CD4-positive, alpha-beta T cell treated with Interleukin-21 for 1 hour (primary cell): ENCODE measurements around the gene CTTN.
A peak's percentile ranks its signal among the peaks of the same experiment; 100 is the strongest.

ENCODE experiments used
- DNase-seq: peaks from one replicate; pipeline ENCODE4 v3.0.0-alpha.2; 2020

The CTTN gene

DNA sequence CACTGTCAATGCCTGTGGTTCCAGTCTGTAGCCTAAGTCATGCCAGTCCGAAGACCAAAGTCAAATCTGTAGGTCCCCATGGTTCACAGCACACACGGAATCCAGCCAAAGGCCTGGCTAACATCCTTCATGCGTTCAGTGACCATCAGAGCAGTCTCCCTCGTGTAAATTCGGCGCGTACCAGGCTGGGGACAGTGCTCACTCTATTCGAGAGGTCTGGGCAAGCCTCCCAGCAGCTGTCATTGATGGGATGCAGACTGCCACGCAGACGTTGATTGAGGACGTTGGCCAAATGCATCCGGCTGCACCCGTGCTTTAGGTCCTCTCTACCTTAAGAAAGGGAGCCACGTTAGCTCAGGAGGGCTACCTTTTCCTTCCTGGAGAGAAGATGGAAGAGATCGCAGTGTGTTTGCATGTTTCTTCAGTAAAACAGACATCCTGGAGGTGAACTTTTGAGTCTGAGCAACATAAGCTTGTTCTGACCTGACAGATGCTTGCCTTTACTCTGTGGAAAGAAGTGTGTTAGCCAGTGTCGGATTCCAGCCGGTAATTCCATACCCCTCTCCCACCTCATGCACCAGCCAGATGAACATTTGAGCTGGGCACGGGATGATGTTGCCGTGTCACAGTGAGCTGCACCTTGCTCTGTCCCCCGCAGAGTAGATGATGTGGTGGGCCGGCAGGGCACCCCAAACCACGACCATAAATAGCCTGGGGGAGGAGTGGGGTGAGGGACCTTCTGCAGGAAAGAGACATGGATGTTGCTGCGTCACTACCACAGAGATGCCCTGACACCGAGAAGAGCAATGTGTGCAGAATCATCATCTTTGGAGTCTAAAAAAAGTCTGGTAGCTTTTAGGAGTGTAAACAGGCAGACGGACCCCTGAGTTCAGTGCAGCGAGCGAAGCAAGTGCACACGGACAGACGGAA lies 12.2 kb downstream of the CTTN start:
- DNase-seq: no peak

DNA sequence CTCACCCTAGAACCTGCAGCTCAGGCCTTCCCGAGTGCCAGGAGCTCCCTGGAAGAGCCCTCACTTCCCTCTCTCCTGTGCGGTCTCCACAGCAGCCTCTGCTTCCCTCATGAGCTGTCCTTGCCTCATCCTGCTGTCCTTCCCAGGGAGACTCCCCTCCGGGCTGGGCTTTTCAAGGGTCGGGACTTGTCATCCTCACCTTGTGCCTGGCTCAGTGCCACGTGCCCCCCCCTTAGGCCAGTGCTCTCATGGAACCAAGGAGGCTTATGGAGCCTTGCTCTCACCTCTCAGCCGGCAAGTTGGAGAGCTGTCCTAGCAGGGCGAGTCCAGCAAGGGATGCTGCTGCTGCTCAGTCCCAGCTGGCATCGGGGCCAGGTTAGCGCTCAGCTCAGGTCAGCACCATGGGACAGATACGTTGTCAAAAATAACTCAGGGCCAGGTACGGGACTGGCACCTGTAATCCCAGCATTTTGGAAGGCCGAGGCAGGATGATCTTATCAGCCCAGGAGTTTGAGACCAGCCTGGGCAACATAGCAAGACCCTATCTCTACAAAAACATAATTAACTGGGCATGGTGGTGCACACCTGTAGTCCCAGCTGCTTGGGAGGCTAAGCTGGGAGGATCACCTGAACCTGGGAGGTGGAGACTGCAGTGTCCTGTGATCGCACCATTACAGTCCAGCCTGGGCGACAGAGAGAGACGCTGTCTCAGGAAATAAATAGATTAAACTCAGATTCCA lies 13.6 kb downstream of the CTTN start:
- DNase-seq: no peak

DNA sequence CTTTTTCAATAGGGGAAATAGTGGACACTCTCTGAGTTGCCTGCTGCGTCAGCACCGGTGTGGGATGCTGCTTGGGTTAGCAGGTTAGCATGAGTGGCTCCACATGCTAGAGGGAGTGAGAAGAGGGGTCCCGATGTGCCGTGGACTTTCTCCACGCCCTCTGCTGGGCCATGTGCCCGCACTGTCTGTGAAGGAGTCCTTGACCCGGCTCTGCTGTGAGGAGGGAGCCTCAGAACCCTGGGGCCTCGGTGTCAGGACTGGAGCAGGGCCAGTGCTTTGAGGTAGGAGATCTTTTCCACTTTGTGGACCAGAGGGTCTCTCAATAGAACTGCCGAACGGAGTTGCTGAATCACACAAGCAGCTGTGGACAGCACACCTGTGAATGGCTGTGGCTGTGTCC lies 14.8 kb downstream of the CTTN start:
- no peak for DNase-seq

DNA sequence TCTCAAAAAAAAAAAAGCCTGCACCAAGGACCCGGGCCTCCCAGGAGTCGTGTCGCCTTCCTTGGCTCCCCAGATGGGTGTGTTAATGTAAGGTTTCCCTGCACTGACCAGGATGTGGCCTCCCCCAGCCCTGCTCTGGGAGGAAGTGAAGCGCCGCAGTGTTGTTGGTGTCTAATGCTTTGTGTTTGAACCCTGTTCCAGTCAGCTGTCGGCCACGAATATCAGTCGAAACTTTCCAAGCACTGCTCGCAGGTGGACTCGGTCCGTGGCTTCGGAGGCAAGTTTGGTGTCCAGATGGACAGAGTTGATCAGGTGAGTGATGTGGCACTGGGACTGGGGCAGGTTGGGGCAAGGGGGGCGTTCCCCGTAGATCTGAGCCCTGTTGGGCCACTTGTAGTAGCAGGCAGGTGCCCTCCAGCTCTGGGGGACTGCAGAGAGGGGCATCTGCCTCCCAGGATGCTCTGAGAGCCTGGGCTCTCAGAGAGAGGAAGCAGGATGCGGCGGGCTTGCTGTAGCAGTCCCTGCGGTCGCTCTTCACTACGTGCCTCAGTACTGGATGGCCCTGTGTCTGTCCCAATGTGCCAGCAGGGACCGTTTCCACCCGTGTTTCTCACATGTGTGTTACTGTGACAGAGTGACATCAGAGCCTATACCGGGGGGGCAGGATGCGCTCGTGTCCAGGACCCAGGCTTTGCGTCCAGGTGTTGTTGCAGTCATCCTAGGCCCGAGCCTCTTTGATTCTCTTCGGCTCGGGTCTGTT lies 16.2 kb downstream of the CTTN start:
- DNase-seq: no peak

DNA sequence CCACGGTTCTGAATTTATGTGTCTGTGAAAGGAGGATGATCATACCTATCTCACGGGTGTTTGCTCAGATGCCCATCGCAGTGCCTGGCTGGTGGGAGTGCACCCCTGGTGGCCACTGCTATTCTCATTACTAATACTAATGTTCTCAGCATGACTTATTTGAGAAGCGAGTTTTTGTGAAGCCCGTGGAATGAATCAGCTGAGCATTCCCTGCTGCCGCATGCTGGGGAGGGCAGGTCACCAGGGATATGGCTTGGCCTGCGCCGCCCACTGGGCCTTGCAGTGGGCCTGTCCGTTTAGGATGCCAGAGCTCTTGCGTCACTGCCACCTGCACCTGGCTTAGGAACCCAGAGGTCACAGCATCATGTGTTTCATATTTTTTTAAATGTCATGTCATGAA lies 16.9 kb downstream of the CTTN start:
- no peak for DNase-seq

DNA sequence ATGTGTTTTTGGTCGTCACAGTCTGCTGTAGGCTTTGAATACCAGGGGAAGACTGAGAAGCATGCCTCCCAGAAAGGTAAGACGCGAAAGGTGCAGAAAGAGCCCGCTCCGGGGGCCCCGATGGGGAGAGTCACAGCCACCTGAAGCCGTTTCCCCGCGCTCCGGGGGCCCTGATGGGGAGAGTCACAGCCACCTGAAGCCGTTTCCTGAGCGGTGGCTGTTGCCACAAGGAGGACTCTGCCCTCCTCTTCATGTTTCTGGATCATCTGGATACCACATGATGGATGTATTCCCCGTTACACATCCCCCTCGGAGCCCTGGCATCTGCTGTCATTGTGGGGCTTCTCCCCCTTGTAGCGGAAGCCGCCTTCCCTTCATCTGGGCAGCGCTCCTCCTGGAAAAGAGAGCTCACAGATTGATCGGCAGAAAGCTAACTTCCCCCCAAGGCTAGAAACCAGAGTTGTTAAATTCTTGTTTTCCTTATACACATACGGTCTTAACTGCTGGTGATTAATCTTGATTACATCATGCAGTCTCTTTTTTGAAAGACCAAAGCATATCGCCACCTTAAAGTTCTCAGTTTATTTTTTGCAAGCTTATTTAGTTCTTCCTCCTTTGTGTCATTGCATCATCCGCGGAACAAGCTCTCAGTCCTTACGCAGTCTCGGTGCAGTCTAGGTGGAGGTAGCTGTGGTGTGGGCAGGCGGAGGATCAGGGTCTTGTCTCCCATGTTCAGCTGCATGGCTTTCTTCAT lies 17.5 kb downstream of the CTTN start:
- no peak for DNase-seq

DNA sequence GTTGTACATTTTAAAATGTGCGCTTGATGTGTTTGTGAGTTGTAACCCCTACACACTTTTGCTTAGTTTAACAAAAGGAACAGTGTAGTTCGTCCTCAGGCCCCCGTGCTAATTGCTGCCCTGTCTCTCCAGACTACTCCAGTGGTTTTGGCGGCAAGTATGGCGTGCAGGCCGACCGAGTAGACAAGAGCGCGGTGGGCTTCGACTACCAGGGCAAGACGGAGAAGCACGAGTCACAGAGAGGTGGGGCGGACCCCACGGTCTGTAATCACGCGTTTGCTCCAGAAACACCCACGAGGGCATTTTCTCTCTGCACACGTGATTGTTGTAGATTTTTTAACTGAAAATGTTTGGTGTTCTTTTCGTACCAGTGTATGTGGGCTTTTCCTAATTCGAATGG lies 18.6 kb downstream of the CTTN start:
- DNase-seq: no peak

DNA sequence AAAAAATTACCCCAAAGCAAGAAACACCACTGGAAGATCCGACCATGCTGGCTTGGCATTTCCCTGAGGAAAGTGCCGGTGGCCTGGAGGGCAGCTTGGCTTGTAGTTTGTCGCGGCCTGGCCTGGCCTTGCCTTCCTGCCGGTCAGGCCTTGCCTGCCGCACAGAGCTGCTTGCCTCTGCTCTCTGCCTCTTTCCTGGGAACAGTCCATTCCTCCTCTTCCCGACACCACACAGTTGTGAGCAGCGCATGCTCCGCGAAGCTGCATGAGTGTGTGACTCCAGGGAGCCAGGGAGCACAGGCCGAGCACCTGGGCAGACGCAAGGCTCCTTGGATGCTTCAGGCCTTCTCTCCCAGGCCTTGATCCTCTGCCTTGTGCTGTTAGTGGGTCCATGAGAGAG lies 19.8 kb downstream of the CTTN start:
- no peak for DNase-seq

DNA sequence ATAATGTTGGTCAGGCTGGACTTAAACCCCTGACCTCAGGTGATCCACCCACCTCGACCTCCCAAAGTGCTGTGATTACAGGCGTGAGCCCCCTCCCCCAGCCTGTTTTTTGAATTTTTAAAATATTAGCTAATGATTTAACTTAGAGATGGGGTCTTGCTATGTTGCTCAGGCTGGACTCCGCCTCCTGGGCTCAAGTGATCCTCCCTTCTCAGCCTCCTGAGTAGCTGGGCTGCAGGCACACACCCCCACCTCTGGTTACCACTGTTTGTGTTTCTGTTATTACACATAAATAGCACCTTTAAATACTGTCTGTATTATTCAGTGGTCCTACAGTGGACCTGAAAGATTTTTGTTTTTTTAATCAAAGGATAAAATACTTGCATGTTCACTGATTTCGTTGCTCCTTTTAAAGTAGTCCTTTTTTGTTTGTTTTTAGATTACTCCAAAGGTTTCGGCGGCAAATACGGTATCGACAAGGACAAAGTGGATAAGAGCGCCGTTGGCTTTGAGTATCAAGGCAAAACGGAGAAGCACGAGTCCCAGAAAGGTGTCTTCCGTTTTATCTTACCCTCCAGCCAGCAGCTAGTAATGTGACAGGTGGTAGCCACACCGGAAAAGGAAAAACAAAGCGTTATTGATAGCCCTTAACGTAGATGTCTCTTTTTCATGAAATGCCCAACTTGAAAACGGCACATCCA lies 21.1 kb downstream of the CTTN start:
- no peak for DNase-seq

DNA sequence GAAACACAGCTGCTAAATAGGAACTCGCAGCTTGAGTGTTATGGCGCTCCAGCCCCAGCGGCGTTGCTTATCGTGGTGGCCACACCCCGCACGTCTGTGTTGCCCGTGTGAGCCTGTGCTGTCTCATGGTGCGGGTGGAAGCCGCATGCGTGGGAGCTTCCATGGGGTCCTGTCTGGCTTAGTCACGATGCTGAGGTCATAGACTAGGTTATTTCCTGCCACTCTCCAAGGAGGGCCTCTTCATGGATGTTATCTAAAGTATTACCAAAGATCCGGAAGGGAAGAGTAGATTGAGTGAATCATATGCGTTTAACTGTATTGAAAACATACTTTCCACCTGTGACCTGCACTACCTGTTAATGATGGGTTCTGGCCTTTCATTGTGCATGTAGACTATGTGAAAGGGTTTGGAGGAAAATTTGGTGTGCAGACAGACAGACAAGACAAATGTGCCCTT lies 21.7 kb downstream of the CTTN start:
- no peak for DNase-seq

DNA sequence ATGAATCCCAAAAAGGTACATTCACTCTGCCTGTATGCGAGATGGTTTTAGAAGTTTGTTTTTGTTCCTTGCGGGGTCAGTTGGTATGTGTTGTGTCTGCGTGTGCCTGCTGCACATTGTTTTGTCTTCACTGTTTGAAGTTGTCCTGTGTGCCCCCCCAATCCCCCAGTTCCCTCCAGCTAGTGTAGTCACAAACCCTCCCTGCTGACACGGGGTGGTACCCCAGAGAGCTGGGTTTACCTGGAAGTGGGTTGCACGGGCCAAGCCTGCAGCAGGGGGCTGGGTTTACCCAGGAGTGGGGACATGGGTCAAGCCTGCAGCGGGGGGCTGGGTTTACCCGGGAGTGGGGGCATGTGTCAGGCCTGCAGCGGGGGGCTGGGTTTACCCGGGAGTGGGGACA lies 22.2 kb downstream of the CTTN start:
- no peak for DNase-seq

DNA sequence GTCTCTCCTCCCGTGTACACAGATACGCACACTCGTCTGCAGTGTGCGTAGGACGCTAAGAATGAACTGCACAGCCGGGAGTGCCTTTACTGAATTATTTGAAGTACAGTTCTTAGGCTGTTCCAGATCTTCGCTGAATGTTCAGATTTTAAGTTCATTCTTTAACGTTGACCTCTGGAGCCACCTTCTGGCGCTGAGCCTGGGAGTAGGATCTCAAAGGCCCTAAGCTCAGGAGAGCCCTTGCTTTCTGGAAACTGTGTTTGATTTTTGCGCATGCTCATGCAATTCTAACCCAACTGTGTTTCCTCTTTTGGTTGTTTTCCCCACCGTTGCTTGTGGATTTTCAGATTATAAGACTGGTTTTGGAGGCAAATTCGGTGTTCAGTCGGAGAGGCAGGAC lies 22.8 kb downstream of the CTTN start:
- DNase-seq: no peak

DNA sequence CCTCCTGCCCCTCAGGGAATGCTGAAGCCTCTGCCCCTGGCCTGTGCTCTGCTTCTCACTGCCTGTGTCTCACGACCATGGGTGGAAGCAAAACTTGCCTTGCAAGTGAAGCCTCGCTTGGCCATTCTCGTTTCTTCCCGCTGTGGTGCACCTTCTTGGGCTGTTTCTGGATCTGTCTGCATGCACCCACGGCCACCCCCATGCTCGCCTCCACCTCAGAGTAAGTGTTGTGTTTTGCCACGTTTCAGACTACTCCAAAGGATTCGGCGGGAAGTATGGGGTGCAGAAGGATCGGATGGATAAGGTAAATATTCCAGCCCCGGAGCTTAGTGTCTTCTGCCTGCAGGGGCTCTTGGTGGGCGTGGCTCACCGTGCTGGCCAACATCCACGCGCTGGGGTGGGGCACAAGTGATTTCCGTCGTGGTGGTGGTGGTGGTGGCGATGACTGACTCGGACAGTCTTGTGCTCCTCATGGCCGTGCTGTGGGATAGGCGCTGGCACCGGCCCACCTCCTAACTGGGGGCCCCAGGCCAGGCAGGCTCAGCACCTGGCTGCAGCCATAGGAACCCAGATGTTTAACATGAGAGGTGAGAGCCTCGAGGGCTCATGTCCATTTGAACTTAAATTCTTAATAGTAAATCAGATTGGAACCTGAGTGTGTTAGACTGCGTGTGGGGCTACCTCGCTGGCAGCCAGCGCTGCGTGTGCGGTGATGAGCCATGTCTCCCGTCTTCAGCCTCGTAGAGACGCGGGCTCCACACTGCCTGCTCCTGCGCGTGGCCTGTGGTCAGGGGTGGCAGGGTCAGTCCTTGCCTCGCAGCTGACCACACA lies 24.6 kb downstream of the CTTN start:
- no peak for DNase-seq

DNA sequence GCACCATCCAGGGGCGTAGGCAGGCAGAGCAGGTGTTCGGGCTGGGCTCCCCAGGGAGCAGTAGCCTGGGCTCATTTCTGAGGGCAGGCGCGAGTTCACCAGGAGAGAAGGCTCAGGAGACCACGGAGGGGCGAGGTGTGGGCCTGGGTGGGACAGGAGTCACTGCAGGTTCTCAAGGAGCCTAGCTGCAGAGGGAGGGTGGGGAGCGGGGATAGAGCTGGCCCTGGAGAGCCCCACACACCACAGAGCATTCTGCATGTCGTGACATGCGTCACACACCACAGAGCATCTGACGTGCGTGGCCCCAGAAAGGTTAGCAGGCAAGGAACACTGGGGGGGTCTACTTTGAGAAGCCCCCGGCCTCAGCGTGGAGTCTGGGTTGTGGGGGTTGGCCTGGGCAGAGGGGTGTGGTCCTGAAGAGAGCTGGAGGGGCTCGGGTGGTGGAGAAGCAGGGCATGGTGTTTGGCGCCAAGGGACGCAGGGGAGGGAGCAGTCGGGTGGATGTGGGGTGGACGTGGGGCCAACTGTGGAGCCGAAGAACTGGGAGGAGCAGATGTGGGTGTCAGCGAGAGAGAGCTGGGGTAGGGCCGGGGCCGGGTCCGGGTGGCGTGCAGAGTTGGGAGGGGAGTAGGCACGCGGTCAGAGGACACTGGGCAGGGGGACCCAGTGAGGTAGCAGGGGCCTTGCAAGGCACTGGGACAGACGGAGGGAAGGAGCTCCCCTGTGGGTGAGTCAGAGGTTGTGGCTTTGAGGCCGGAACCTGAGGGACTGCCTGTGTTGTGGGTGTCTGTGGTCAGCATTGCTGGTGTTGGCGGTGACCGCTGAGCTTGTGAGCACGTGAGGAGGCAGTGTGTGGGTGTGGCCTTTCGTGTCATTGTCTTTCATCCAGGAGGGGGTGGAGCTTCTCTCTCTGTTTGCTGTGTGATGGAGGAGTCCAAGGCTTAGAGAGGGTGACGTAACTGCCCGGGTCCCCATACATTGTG lies 25.5 kb downstream of the CTTN start:
- DNase-seq: peak; percentile 39

DNA sequence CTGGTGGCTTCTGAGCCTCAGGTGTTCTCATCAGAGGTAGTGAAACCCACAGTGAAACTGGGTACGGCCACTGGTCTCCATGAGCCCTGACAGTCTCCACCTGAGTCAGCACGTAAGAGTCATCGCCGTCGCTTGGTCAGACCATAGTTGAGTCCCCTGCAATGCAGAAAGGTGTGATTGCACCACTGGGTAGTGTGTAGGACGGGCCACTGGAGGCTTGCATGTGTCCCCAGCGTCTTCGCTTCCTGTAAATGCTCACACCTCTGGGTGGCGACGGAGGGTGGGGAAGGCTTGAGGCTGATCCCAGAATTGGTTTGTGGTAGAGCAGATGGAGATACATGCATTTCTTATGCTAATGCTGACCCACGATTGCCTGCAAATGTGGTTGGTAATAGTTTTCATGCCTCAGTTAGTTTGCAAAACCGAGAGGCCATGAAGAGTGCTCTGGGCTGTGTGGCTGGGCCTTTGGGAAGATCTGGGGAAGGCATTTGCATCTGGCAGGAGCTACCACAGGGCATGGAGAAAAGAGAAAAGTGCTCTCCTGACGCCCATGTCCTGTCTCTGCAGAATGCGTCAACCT lies 26.5 kb downstream of the CTTN start:
- no peak for DNase-seq

DNA sequence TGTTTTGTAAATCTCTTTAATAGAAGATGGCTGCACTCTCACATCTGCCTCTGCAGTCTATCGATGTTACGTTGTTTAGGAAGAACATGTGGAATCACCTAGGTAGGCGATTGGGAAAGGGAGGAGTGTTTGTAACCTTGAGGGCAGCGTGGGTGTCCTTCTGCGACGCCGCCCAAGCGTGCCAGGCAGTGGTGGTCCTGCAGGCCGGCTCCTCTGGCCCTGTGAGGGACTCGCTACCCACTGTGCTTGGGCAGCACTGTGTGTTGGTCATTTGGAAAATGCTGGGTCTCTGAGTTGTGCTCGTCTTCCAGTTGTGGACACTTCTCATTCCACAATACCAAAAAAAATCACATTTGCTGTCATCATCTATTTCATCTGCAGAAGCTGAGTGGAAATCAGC lies 29.1 kb downstream of the CTTN start:
- no peak for DNase-seq

DNA sequence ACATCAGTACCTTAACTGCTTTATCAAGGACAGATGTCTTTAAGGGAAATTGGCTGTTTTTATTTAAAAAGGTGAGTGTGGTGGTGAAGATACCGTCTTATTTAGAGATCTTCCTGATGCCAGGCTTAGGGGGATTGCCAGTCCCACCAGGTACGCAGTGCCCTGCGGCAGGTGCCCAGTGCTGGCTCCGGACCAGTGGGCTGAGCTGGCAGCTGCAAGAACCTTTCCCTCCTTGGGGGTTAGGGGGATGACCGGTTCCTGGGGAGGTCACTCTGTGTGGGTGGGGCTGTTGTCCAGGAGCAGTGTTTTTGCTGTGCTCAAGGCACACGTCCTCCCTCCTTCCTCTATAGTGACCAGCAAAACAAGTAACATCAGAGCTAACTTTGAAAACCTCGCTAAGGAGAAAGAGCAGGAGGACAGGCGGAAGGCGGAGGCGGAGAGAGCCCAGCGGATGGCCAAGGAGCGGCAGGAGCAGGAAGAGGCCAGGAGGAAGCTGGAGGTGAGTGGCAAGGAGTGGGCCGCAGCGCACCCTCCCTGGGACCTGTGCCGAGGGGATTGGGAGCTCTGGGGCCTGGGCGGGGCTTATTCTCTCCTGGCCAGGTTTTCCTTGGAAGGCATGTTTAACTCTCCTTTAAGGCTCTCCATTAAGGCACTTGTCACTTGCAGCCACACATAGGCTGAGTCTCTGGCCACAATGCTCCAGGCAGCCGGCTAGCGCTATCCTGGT lies 30.5 kb downstream of the CTTN start:
- DNase-seq: no peak

DNA sequence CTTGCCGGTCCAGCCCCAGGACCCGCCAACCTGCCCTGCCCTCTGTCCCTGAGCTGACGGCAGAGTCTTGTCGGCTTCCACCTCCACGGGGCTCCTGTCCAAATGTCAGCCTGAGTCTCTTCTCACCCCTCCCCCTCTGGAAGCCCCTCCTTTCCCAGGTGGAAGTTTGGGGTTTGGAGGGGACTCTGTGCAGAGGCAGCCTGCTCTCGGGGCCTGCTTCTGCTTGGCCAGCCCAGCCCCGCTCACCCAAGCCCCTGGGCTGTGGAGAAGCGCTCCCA lies 31.0 kb downstream of the CTTN start:
- no peak for DNase-seq
